Activated T-cell treated with anti-CD3 and anti-CD28 coated beads for 1 hour (primary cell): ENCODE data around the gene TBC1D7.
"Not testable (repeated sequence)": the region's sequence is repeated elsewhere in the genome, so short reads cannot be mapped to it uniquely, and the experiment has no call there.

Experiments
- DNase-seq: peaks from one replicate; pipeline ENCODE4 v3.0.0-alpha.2; 2020; ENCODE audit warnings: low read depth

TBC1D7 gene

GRCh38 chr6:13355999-13356785, 27.9 kb upstream of the TBC1D7 start:
- DNase-seq: no peak

- DNase-seq: no peak
Measured at GRCh38 chr6:13355043-13355945, 27.0 kb upstream of the TBC1D7 start.

GRCh38 chr6:13354331-13355042, 26.1 kb upstream of the TBC1D7 start:
- no peak for DNase-seq

GRCh38 chr6:13352165-13352564, 23.8 kb upstream of the TBC1D7 start:
- DNase-seq: no peak

- no peak for DNase-seq
Measured at GRCh38 chr6:13351271-13351670, 22.9 kb upstream of the TBC1D7 start.

GRCh38 chr6:13349811-13350506, 21.6 kb upstream of the TBC1D7 start:
- no peak for DNase-seq

GRCh38 chr6:13348334-13349113, 20.2 kb upstream of the TBC1D7 start:
- DNase-seq: no peak

- DNase-seq: no peak
Measured at GRCh38 chr6:13346245-13346644, 17.9 kb upstream of the TBC1D7 start.

DNA sequence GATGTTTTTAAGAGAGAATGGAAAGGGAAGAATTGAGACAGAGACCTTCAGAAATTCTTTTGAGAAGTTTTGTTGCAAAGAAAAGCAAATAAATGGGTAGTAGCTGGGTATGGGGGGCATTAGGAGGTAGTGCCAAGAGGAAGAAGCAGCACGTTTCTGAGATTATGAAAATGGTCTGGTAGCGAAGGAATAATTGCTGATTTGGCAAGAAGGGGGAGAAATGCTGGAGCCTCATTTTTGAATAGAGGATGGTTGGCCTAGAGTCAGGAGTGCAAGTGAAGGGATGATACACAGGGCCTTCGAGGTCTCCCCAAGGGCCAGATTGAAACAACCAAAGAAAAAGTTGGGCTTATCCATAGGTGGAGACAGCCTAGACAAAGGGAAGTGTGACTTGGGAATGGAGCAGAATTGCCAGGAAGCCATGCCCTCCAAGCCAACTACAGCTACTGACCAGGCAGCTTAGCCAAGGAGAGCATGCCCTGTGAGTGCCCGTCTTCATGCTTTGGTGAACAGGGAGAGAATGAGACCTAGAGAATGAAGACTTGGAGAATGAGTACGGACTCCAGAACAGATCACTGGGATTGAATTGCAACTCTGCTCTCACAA, 14.2 kb upstream of the TBC1D7 start:
- no peak for DNase-seq

DNA sequence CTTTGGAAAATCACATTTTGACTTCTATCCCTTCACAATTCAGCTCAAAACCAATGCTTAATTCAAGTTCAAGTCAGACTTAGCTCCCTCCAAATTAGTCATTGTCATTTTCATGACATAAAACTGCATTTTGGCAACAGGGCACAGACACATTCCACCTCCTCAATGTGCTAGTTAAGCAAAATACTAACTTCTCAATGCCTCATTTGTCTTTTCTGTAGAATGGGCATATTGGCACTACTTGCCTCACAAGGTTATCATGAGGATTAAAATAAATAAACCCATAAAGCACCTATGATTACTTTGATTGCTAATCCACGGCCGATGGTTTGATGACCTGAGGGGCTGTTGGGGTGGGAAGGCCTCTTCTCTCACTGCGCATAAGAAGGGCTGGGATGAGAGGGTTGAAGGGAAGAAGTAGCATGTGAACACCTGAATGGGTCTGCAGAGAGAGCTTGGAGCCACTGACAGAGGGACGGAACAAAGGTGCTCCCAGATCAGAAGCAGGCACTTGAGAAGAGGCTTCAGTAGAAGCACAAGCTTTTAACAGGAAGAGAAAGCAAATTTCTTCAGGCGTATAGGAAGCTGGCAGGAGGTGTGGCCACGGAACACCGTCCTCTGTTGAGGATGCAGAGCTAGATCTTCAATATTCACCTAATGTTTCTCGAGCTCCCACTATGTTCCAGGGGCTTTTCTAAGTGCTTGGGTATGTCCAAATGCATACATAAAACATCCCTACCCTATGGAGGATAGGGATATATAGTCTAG, 11.7 kb upstream of the TBC1D7 start:
- DNase-seq: no peak

GRCh38 chr6:13338038-13338437, 9.7 kb upstream of the TBC1D7 start:
- no peak for DNase-seq

DNA sequence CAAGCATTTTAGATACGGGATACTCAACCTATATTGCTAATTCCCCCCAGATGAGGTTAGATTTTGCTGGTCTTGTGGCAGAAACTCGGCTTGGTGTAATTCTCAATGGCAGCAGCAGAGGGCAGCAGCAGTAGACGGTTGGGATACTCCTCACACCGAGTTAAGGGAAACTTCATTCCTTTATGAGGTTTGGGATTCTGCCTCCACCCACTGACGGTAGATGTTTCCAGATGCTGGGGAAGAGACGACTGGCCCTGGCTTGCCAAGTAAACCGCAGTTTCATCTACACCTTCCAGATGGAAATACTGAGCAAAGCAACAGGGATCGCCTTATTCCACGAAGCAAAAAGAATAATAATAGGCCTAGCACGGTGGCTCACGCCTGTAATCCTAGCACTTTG, 8.2 kb upstream of the TBC1D7 start:
- peak; percentile 74 for DNase-seq

DNA sequence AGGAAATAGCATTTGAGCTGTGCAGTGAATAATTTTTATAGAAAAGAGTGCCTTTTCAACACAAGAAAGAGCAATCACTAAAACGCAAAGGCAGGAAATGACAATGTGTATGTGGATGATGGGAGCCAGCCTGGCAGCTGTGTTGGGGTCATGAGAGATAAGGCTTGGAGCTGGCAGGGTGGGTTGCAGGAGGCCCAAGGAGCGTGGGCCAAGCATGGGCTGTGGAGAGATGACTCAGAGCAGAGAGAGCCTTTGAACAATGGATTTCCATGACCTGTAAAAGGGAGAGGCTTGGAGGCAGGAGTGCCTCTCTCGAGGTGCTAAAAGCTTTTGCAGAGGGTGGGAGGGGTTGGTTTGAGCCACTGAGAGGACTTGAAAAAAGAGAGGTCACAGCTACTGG, 6.6 kb upstream of the TBC1D7 start:
- DNase-seq: no peak

DNA sequence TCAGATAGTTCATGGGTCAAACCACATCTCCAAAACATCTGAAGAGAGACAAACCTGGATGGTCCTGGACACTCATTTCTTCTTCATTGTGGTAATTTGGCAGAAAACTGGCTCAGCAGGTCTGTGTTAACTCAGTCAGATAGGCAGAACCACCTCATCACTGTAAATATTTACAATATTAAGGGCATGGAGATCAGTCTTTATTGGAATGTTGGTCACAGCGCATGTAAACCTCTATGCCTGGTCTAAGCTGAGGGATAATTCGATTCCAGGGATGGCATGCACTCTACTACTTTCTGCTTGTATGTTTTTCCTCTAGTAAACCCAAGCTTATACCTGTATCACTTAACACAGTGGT, 4.0 kb upstream of the TBC1D7 start:
- DNase-seq: no peak

DNA sequence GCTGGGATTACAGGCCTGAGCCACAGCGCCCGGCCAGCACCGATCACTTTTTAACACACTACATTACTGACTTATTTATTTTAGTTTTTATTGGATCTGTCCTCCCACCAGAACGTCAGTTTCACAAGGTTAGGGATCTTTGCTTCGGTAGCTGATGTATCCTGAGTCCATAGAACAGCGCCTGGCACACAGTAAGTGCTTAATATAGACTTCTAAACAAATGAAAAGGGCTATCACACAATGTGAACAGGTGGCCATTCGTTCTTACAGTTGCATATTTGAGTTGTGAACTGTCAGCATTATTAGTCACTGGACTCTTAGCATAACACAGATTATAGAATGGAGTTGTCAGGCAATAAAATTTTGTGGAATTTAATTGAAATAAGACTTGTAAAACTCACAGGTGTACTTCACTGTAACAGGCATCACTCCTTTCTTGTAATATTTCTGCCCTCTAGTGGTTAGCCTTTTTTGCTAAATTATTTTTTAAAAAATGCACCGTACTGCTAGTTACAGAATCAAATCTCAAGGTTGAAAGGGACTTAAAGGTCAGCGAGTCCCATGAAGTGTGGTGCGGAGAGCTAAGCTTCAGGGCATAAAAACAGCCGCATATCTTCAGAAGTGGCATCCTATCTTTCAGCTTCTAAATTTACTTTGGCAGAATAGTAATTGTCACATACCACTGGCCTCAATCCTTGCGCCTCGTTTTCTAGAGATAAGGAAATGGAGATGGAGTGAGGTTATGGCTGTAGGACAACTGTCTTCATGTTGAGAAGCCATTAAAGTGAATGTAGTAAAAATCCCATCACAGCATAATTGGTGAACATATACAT, 3.4 kb upstream of the TBC1D7 start:
- no peak for DNase-seq

- DNase-seq: no peak
Measured at GRCh38 chr6:13328875-13329183, 492 bp upstream of the TBC1D7 start.

DNA sequence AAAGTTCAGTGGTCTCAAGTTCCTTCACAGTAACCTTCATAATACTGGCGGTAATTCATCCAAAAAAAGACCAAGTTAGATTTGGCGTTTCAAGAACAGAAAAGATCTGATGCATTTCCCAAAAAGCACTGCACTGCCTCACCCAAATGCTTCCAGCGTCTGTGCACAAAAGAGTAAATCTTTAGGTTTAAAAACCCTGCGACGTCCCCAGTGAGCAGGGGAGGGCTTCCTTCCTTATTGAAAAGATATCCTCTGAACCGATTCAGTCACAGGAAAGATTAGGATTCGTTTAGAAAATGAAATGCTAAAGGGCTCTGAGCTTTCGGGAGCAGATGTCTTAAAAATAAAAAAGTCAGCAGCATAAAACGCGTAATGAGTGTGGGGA, 654 bp downstream of the TBC1D7 start:
- DNase-seq: no peak

DNA sequence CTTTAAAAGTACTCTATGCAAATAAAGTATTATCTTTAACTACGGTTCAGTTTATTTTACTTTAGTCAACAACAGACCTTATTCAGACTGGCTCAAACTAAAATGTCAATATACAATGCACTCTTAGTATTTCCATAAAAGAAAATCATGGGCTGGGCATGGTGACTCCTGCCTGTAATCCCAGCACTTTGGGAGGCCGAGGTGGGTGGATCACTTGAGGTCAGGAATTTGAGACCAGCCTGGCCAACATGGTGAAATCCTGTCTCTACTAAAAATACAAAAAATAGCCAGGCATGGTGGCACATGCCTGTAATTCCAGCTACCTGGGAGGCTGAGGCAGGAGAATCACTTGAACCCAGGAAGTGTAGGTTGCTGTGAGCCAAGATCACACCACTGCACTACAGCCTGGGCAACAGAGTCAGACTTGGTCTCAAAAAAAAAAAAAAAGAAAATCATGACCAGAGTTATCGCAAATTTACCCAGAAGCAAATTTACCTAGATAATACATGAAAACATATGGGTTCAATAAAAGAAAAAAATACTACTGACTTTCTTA, 2.2 kb downstream of the TBC1D7 start:
- not testable (repeated sequence) for DNase-seq
